ENCODE data around the gene HOXA4.

GRCh38 chr7:27139334-27140125, 9.0 kb upstream of the HOXA4 start:
- TF ChIP-seq CTCF (conservative IDR thresholded peaks at IDR 0.05 in 1 of 2, IDR thresholded peaks at IDR 0.05 in 1 of 2; ENCODE audit: low read depth in 1 of 2, low read length in 2 of 2) (no peak), EZH2 (IDR thresholded peaks at IDR 0.05; ENCODE audit: low read length, missing control alignments) (no peak)

Measured in fibroblast of lung (primary cell).